Ascending aorta (tissue), 2 donors: ENCODE data around the gene SURF4. TPM values are rescaled to one million over a fixed set of nuclear protein-coding genes. Genes with fewer than 3 reads are reported as not detected.
A peak's percentile ranks its signal among the peaks of the same experiment; 100 is the strongest.
"Not testable (repeated sequence)": the region's sequence is repeated elsewhere in the genome, so short reads cannot be mapped to it uniquely, and the experiment has no call there.

Source experiments
- DNase-seq, 2 donors: peaks; one replicate each; pipeline ENCODE4 v3.0.0-alpha.2; 2019; ENCODE audit warnings: low spot score in 2 of 2
- H3K27ac ChIP-seq, 2 donors: fragments of 200-600 bp; sonication (generic); one replicate each; pipeline ENCODE4 v1.5.1; 2016 to 2017; ENCODE audit warnings: mild to moderate bottlenecking in 1 of 2
- H3K27me3 ChIP-seq: fragments of 200-600 bp; sonication (generic); one replicate; pipeline ENCODE4 v1.5.1; 2017
- H3K36me3 ChIP-seq, 2 donors: fragments of 200-600 bp; sonication (generic); one replicate each; pipeline ENCODE4 v1.5.1; 2016
- H3K4me1 ChIP-seq, 2 donors: fragments of 200-600 bp; sonication (generic); one replicate each; pipeline ENCODE4 v1.5.1; 2016 to 2017; ENCODE audit warnings: mild to moderate bottlenecking in 1 of 2
- H3K4me3 ChIP-seq, 2 donors: fragments of 200-600 bp; sonication (generic); one replicate each; pipeline ENCODE4 v1.5.1; 2016 to 2017; ENCODE audit warnings: mild to moderate bottlenecking in 1 of 2
- H3K9me3 ChIP-seq, 2 donors: fragments of 200-600 bp; sonication (generic); one replicate each; pipeline ENCODE4 v1.5.1; 2016
- CTCF ChIP-seq, 3 experiments: fragments of 200-600 bp in 2 of 3; fragments of 450-650 bp in 1 of 3; sonication (generic) in 2 of 3; IDR thresholded peaks; one replicate each; pipeline ENCODE4 v1.5.1; 2016 to 2019; ENCODE audit warnings: antibody characterized with exemption in 3 of 3, mild to moderate bottlenecking in 1 of 3, moderate library complexity in 1 of 3
- intact Hi-C: fragments of 100-400 bp; cut with DNase I; formaldehyde crosslinking; loops from one replicate; pipeline ENCODE4 v1.15.1; 2023
- total RNA-seq: library from RNA; depleted of rRNA; stranded (reverse); fragments of >200 nt; gene quantifications from one replicate; pipeline ENCODE4 v1.1.0, GENCODE V29; 2016

The SURF4 gene
- total RNA-seq, 1 donor from 2014 or later = 161 TPM

GRCh38 chr9:133333011-133333410 is 42.8 kb downstream of the SURF4 start:
- Histone ChIP-seq H3K4me3 (no peak overlapping the region), H3K4me1 (peaks cover 11 to 19% of the 10 kb centered on the region in 2 donors), H3K27ac (no peak overlapping the region), H3K27me3 (no peaks in the 10 kb centered on the region), H3K36me3 (peaks cover 37 to 42% of the 10 kb centered on the region in 2 donors), H3K9me3 (no peaks in the 10 kb centered on the region)
- no peak for DNase-seq
- TF ChIP-seq CTCF (IDR thresholded peaks at IDR 0.05) = no peak
- intact Hi-C loops = no loop called here

- no peak for TF ChIP-seq CTCF (IDR thresholded peaks at IDR 0.05)
- intact Hi-C loops = no loop called here
- H3K36me3 ChIP-seq = peaks cover 37 to 42% of the 10 kb centered on the region in 2 donors
Measured at GRCh38 chr9:133332381-133332730, 43.5 kb downstream of the SURF4 start.

GRCh38 chr9:133331641-133332380 is 44.0 kb downstream of the SURF4 start:
- Histone ChIP-seq H3K27ac (no peak overlapping the region), H3K27me3 (no peaks in the 10 kb centered on the region), H3K9me3 (no peaks in the 10 kb centered on the region), H3K36me3 (peaks cover 37 to 42% of the 10 kb centered on the region in 2 donors), H3K4me3 (no peak overlapping the region), H3K4me1 (peaks cover 11 to 18% of the 10 kb centered on the region in 2 donors)
- intact Hi-C loops = no loop called here
- no peak for TF ChIP-seq CTCF (IDR thresholded peaks at IDR 0.05)
- peak in 1 of 2 donors; percentile 52 for DNase-seq

More at GRCh38 chr9:133332381-133332730, 43.5 kb downstream of the SURF4 start:
- Histone ChIP-seq H3K27ac (no peak overlapping the region), H3K4me1 (peaks cover 11 to 19% of the 10 kb centered on the region in 2 donors), H3K9me3 (no peaks in the 10 kb centered on the region), H3K4me3 (no peak overlapping the region), H3K27me3 (no peaks in the 10 kb centered on the region)
- peak in 1 of 2 donors; percentile 51 for DNase-seq

- Histone ChIP-seq H3K36me3 (peaks cover 37 to 42% of the 10 kb centered on the region in 2 donors), H3K4me1 (peaks cover 8 to 12% of the 10 kb centered on the region in 2 donors), H3K27me3 (no peaks in the 10 kb centered on the region), H3K4me3 (no peak overlapping the region), H3K27ac (no peak overlapping the region), H3K9me3 (no peaks in the 10 kb centered on the region)
- intact Hi-C loops = no loop called here
- peak in 1 of 2 donors; percentile 44 for DNase-seq
- no peak for TF ChIP-seq CTCF (IDR thresholded peaks at IDR 0.05)
Measured at GRCh38 chr9:133331221-133331620, 44.6 kb downstream of the SURF4 start.

- intact Hi-C loops = not testable (repeated sequence)
- DNase-seq = peak in 1 of 2 donors; percentile 25
Measured at GRCh38 chr9:133329306-133330156, 46.3 kb downstream of the SURF4 start.

More at GRCh38 chr9:133329306-133330156, 46.3 kb downstream of the SURF4 start:
- H3K4me3 ChIP-seq, H3K4me1 ChIP-seq, H3K27ac ChIP-seq, H3K9me3 ChIP-seq, H3K27me3 ChIP-seq: not testable (repeated sequence)
- H3K36me3 ChIP-seq = peaks cover 36 to 42% of the 10 kb centered on the region in 2 donors
- TF ChIP-seq CTCF (IDR thresholded peaks at IDR 0.05) = peak; percentile 13 to 51 (median 38)
